NOMO-1 treated with DMSO at 0.1 percent for 48 hours (cell line): ENCODE data around the gene RIT1.
"Not testable (repeated sequence)": the region's sequence is repeated elsewhere in the genome, so short reads cannot be mapped to it uniquely, and the experiment has no call there.

ENCODE experiments used
- DNase-seq: peaks from one replicate; lab custom pipeline; 2025; ENCODE audit not compliant: unreplicated experiment; lab: John Stamatoyannopoulos, UW

RIT1 gene

GRCh38 chr1:155895617-155896016 is 15.5 kb downstream of the RIT1 start:
- DNase-seq = not testable (repeated sequence)

GRCh38 chr1:155893389-155894142 is 17.6 kb downstream of the RIT1 start:
- DNase-seq = peak; percentile 39

- no peak for DNase-seq
Observed at GRCh38 chr1:155892796-155893195, 18.4 kb downstream of the RIT1 start.

DNA sequence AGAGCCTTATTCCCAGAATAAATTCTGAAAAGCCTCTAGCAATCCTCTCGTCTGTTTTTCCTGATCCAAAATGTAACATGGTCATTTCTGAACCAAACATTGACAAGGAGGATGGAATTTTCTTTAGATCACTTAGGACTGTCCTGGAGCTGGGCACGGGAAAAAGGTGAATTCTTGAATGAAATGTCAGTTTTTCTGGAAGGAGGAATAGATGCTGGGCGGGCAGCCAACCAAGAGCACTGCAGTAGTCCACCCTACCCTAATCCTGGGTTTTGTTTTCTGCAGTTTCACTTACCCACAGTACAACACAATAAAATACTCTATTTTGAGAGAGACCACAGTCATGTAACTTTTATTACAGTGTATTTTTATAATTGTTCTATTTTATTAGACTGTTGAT is 20.9 kb downstream of the RIT1 start:
- DNase-seq = no peak

GRCh38 chr1:155889566-155889965 is 21.6 kb downstream of the RIT1 start:
- DNase-seq = no peak

- no peak for DNase-seq
Observed at GRCh38 chr1:155888481-155888880, 22.7 kb downstream of the RIT1 start.

- DNase-seq = no peak
Observed at GRCh38 chr1:155884982-155885381, 26.2 kb downstream of the RIT1 start.

DNA sequence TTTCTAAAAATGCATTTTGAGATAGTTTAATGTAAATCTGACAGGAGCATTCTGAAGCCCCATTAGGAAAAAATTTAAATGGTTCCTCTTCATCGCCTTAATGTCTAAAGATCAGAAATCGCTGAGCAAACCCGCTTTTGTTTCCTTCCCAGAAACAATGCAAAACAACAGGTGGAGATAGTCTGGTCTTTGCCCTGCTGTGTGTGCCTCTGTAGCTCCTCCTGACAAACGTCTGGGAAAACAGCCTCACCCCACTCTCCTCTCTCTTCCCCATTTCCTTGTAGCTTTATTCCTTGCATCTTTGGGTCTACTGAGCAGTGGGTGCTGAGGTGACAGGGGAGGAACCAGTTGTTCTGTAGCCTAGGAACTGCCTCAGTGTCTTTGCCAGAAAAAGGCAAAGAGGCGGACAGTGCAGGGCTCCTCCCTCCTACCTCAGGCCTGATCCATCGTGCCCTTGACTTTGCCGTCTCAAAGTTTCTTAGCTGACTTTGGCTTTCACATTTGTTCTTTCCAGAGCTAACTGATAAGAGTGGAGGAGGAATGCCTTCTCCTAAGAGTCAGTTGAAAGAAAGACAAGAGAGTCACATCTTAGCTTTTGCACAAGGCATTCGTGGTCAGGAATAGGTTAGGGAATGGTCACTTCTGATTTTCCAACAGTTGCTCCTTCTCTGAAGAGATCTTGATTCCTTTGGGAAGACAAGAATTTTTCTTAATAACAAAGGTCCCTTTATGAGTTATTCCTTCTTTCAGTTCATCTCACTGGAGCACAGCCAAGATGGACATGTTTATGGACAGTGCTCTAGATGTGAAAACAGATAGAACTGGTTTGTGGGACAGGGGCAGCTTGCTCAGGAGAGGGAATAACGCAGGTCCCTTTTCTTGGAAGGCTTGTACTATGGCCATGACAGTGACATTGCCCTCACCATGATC is 26.9 kb downstream of the RIT1 start:
- no peak for DNase-seq

GRCh38 chr1:155882766-155883165 is 28.4 kb downstream of the RIT1 start:
- DNase-seq = no peak

DNA sequence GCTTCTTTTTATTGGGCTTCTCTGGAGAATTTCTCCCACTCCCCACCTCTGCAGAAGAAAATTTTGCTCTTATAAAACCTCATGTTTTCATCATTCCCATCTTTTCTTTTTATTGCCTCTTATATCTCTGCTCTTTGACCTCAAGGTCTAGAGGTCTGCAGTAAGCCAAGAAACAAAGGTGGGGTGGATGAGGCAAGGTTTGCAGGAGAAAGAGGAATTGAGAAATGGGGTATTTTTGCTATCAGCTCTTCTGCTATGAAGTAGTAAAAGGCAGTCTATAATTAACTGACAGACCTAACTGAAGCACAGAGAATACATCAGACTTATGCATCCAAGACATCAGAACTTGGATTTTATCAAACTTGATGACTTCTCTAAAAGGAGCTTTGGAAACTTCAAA is 28.9 kb downstream of the RIT1 start:
- DNase-seq = peak; percentile 44

DNA sequence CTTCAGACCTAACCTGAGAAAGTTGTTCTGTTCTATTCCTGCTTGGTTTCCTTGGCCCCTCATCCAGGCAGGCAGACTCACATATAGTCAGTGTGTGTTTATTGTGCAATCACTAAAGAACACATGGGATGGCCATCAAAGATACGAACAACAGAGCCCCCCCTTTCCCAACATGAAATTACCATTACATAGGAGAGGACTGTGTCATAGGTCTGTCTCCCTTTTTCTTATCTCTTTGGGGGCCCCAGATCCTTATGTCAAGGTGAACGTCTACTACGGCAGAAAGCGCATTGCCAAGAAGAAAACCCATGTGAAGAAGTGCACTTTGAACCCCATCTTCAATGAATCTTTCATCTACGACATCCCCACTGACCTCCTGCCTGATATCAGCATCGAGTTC is 30.2 kb downstream of the RIT1 start:
- DNase-seq = no peak

- no peak for DNase-seq
Observed at GRCh38 chr1:155880251-155880650, 30.9 kb downstream of the RIT1 start.

DNA sequence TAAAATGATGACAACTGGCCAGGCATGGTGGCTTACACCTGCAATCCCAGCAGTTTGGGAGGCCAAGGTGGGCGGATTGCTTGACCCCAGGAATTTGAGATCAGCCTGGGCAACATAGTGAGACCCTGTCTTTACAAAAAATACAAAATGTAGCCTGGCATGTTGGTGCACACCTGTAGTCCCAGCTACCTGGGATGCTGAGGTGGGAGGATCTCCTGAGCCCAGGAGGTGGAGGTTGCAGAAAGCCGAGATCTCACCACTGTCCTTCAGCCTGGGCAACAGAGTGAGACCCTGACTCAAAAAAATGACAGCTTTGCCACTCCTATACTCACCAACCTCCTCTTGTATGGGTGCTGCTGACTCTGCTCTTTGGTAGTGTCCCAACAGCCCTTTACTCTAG is 33.2 kb downstream of the RIT1 start:
- no peak for DNase-seq

DNA sequence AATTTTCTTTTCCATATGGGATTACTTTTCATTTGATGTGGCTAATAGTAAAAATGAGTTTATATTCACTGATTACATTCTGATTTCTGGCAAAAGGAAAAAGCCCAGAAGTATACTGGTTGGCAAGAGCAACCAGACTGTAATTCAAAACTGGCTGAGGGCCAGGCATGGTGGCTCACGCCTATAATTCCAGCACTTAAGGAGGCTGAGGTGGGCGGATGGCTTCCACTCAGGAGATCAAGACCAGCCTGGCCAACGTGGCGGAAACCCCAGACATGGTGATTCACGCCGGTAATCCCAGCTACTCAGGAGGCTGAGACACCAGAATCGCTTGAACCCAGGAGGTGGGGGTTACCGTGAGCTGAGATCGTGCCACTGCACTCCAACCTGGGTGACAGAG is 37.3 kb downstream of the RIT1 start:
- no peak for DNase-seq

- no peak for DNase-seq
Observed at GRCh38 chr1:155872527-155872926, 38.6 kb downstream of the RIT1 start.

GRCh38 chr1:155871390-155871789 is 39.8 kb downstream of the RIT1 start:
- DNase-seq = no peak

DNA sequence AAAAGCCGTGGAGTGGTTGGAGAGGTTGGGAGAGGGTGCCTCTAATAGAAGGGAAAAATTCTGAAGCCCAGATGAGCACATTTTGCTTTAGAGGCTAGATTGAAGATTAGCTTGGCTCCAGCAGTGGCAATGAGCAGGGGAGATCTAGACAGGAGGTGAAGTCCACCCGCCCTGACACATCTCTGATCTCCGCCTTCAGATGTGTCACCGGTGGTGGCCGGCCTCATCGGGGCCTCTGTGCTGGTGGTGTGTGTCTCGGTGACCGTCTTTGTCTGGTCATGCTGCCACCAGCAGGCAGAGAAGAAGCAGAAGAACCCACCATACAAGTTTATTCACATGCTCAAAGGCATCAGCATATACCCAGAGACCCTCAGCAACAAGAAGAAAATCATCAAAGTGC is 43.4 kb downstream of the RIT1 start:
- DNase-seq = no peak

DNA sequence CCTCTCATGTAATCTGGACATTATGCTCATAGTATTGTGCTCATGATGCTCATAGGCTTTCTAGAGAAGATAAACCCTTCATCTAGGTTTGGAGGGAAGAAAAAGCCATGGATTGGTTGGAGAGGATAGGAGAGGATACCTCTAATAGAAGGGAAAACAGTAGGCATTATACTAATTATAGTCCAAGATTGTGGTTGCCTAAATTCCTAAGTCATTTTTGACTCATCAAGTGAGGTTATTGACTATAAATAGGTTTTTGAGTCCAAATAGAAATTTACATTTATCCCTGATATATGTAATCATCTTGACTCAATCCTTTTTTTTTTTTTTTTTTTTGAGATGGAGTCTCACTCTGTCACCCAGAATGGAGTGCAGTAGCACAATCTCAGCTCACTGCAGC is 46.8 kb downstream of the RIT1 start:
- DNase-seq = no peak

GRCh38 chr1:155861896-155862295 is 49.3 kb downstream of the RIT1 start:
- no peak for DNase-seq

DNA sequence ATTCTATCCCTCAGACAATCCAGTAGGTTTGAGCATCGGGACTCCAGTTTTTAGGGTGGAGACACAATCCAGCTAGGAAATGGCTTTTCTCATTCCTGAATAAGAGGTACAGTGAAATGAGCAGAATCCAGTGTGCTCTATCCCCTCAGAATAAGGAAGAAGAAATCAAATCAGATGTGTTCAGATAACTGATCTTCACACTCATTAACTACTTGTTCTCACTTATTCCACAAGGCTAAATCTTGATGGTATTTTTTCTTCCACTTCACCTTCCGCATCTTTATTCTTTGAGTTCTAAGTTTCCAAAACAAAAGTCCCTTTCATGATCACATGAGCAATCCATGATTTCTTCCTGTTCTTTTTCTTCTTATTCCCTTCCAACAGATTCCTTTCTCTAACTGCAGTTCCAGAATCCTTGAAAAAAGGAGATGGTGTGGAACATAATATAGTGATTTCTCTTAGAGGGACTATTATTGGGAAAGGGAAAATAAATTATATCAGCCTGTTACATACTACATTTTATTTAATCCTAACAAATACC is 50.1 kb downstream of the RIT1 start:
- no peak for DNase-seq

DNA sequence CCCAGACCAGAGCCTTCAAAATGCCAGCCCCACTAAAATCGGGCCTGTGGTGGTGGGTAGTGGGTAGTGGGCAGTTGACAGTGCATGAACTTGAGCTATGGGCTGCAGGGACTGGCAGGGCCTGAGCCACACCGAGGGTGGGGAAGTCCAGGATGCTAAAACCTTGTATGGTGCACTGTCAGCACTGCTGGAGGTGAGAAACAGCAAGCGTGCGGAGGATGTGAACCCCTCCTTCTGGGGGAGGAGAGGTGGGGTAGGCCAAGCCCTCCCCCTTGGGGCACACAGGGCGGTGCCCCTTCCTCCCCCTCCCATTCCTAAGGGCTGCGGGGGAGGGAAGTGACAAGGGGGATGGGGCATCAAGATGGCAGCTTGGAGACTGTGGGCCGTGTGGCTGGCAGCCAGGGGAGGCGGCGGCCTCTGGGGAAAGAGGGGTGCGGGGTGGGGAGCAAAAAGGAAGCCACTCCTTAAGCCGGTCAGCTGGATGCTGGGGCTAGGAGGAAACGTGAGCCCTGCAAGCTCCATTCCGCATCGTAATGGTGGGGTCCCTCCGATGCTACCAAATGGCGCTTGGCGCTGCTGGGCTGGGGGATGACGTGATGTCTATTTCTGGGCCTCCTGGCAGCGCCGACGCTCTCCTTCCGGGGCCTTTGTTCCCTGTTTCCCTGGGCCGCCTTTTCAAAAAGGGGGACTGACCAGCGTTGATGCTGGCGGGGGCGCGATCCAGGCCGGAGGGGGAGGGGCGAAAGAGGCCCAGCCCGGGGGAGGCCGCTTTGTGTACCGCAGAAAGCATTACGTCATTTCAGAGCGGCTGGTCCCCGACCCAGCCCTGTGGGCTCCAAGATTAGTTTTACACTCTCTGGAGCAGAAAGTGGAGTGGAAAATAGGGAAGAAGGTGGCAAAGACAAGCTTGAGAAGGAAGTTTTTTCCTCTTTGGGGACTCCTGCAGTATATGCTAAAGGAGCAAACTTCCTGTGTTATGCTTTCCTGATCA is 51.0 kb downstream of the RIT1 start:
- peak; percentile 23 for DNase-seq
